Lung microvascular endothelial cell (primary cell): ENCODE results near the gene HRNR. TPM values are rescaled to one million over a fixed set of nuclear protein-coding genes. Genes with fewer than 3 reads are reported as not detected.
"Not testable (repeated sequence)": the region's sequence is repeated elsewhere in the genome, so short reads cannot be mapped to it uniquely, and the experiment has no call there.

Experiments
- DNase-seq, 2 donors: peaks; one replicate each; pipeline versions ENCODE4 v3.0.0 to v3.0.0-alpha.2; 2010; ENCODE audit warnings: low read depth in 2 of 2
- total RNA-seq: library from RNA; depleted of rRNA; stranded (reverse); fragments of >200 nt; gene quantifications from 2 replicates; pipeline ENCODE4 v1.2.1, GENCODE V29; 2014

Gene HRNR
- not detected in 2 replicates for total RNA-seq

GRCh38 chr1:152224093-152224492, at the start of gene HRNR:
Gene HRNR (minus strand): TSS chr1:152224193. CDS start chr1:152223253, 940 bp downstream.
- no peak for DNase-seq

- DNase-seq: not testable (repeated sequence)
Measured at GRCh38 chr1:152256394-152256793, 32.4 kb upstream of the HRNR start.

- no peak for DNase-seq
Measured at GRCh38 chr1:152252157-152252556, 28.2 kb upstream of the HRNR start.

- no peak for DNase-seq
Measured at GRCh38 chr1:152251391-152251790, 27.4 kb upstream of the HRNR start.

GRCh38 chr1:152247316-152247715, 23.3 kb upstream of the HRNR start:
- DNase-seq: no peak

GRCh38 chr1:152244576-152245273, 20.7 kb upstream of the HRNR start:
- DNase-seq: no peak

GRCh38 chr1:152237093-152237492, 13.1 kb upstream of the HRNR start:
- no peak for DNase-seq

GRCh38 chr1:152228831-152229230, 4.8 kb upstream of the HRNR start:
- peak in 1 of 2 donors; percentile 19 for DNase-seq

- DNase-seq: no peak
Measured at GRCh38 chr1:152227310-152227928, 3.4 kb upstream of the HRNR start.

GRCh38 chr1:152225678-152226077, 1.7 kb upstream of the HRNR start:
- no peak for DNase-seq

GRCh38 chr1:152220166-152221163, 3.5 kb downstream of the HRNR start:
- no peak for DNase-seq

GRCh38 chr1:152219438-152219837, 4.6 kb downstream of the HRNR start:
- not testable (repeated sequence) for DNase-seq

GRCh38 chr1:152218762-152219436, 5.1 kb downstream of the HRNR start:
- no peak for DNase-seq

GRCh38 chr1:152215604-152216003, 8.4 kb downstream of the HRNR start:
- not testable (repeated sequence) for DNase-seq

- not testable (repeated sequence) for DNase-seq
Measured at GRCh38 chr1:152214911-152215310, 9.1 kb downstream of the HRNR start.

- DNase-seq: no peak
Measured at GRCh38 chr1:152198982-152199381, 25.0 kb downstream of the HRNR start.

GRCh38 chr1:152197361-152197941, 26.5 kb downstream of the HRNR start:
- DNase-seq: no peak

GRCh38 chr1:152191711-152192110, 32.3 kb downstream of the HRNR start:
- no peak for DNase-seq

GRCh38 chr1:152191260-152191659, 32.7 kb downstream of the HRNR start:
- DNase-seq: no peak

- DNase-seq: no peak
Measured at GRCh38 chr1:152190589-152190988, 33.4 kb downstream of the HRNR start.
